GM06990 (cell line): ENCODE data around the gene IQSEC1.

Experiments used
- DNase-seq: peaks from one replicate; pipeline ENCODE4 v3.0.0-alpha.2; 2011; ENCODE audit not compliant: insufficient read length; ENCODE audit errors: extremely low read depth
- H3K27me3 ChIP-seq: replicated peaks from 2 replicates; pipeline ENCODE4 v1.6.0; 2011; ENCODE audit warnings: low read length; ENCODE audit not compliant: control insufficient read depth, insufficient read depth
- H3K36me3 ChIP-seq: 2 replicates; pipeline ENCODE4 v1.5.1; 2011; ENCODE audit warnings: low read length; ENCODE audit not compliant: control insufficient read depth, insufficient read depth
- H3K4me3 ChIP-seq: replicated peaks from 2 replicates; pipeline ENCODE4 v1.5.1; 2011; ENCODE audit warnings: low read depth, mild to moderate bottlenecking, control low read depth, low read length
- TF ChIP-seq, protein P1 (sequence below): IDR thresholded peaks from 2 replicates; pipeline ENCODE4 v1.5.1; 2011; ENCODE audit warnings: low read length, control low read depth, mild to moderate bottlenecking, inconsistent platforms; ENCODE audit not compliant: insufficient read depth, poor library complexity, severe bottlenecking

Gene IQSEC1

DNA sequence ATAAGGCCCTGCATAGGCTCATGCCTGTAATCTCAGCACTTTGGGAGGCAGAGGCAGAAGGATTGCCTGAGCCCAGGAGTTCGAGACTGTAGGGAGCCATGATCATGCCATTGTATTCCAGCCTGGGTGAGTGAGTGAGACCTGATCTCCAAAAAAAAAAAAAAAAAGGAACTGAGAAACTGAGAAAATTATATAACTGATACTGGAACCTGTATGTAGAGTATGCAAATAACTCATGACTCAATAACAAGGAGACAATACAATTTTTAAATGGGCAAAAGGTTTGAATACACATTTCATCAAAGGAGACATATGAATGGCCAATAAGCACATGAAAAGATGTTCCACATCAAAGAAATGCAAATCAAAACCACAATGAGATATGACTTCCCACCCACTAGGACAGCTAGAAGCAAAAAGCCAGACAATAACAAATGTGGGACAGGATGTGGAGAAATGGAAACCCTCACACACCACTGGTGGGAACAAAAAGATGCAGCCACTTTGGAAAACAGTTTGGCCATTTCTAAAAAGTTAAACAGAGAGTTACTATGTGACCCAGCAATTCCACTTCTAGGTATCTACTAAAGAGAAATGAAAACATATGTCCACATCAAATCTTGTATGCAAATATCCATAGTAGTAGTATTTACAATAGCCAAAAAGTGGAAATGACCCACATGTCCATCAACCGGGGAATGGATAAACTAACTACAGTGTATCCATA is 70.7 kb downstream of the IQSEC1 start:
- H3K36me3 ChIP-seq = peaks cover 10% of the 10 kb centered on the region
- DNase-seq = peak; percentile 83
- H3K27me3 ChIP-seq = no peaks in the 10 kb centered on the region
- TF ChIP-seq, protein P1, sequence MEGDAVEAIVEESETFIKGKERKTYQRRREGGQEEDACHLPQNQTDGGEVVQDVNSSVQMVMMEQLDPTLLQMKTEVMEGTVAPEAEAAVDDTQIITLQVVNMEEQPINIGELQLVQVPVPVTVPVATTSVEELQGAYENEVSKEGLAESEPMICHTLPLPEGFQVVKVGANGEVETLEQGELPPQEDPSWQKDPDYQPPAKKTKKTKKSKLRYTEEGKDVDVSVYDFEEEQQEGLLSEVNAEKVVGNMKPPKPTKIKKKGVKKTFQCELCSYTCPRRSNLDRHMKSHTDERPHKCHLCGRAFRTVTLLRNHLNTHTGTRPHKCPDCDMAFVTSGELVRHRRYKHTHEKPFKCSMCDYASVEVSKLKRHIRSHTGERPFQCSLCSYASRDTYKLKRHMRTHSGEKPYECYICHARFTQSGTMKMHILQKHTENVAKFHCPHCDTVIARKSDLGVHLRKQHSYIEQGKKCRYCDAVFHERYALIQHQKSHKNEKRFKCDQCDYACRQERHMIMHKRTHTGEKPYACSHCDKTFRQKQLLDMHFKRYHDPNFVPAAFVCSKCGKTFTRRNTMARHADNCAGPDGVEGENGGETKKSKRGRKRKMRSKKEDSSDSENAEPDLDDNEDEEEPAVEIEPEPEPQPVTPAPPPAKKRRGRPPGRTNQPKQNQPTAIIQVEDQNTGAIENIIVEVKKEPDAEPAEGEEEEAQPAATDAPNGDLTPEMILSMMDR = no peak
- no peak overlapping the region; the same call in 1 of the 2 replicates for H3K4me3 ChIP-seq

DNA sequence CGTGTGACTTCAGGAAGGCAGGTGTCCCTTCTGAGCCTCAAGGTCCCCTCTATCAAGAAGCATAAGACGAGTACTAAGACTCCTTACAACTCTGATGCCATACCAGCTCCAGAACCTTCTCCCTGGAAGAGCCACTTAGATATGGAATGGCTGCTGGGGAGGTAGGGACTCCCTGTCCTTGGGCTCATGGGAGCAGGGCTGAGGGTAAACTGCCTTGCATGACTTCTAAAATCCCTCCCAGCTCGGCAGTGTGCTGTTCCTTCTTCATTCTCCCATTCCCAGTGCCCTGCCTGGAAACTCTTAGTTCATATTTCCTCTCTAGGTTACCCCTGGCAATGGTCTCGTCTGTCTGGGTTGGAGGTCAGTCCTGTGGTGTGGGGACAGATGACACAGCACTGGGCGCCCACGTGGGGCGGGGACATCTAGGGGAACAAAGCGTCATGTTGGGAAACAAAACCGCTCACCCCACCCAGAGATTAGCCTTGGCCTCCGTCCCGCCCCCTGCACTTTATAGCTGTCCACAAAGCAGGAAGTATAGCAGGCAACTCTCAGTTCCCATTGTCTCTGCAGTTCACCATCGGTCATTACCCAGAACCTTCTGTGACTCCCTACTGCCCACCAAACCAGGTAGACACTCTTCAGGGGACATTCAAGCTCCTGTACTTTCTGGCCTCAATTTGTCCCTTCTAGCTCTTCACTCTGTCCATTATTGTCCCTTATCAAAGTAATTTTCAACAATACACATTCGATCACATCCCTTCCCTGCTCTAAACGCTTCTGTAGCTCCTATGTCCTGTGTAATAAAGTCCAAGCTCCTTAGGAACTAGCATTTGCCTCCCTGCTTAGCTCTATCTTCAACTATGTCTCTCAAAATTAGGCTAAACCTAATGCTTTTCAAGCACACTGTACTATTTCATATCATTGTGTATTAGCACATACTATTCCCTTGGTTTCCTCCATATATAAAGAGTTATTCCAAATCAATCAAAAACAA is 73.8 kb downstream of the IQSEC1 start:
- no peak overlapping the region for H3K4me3 ChIP-seq
- no peaks in the 10 kb centered on the region for H3K27me3 ChIP-seq
- DNase-seq = peak; percentile 80
- TF ChIP-seq, protein P1 = no peak
- H3K36me3 ChIP-seq = peaks cover 6% of the 10 kb centered on the region

DNA sequence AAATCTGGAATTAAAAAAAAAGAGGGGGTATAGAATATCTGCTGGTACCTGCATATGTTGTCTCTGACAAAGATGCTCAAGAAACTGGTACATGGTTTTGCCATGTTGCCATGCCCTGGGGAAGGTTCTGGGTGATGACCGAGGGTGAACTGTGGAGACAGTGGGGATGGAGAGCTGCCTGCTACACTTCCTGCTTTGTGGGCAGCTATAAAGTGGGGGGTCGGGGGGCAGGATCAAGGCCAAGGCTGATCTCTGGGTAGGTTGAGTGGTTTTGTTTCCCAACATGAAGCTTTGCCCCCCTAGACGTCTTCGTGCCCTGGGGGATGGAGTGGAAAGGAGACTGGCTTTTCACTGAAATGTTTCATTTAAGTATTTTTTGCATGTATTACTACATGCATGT is 74.6 kb downstream of the IQSEC1 start:
- no peak overlapping the region for H3K4me3 ChIP-seq
- no peaks in the 10 kb centered on the region for H3K27me3 ChIP-seq
- H3K36me3 ChIP-seq = peaks cover 4% of the 10 kb centered on the region
- no peak for DNase-seq
- TF ChIP-seq, protein P1 = no peak

DNA sequence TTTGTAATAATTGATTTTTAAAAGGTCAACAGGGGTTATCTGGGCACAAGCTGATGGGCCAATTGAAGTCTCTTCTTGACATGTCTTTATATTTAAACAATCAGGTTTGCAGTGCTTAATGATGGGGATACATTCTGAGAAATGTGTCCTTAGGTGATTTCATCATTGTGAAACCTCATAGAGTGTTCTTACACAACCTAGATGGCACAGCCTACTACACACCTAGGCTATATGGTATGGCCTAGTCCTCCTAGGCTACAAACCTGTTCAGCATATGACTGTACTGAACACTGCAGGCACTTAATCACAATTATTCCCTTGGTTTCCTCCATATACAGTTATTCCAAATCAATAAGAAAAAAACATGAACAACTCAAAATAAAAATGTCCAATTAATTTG is 75.8 kb downstream of the IQSEC1 start:
- no peak for DNase-seq
- Histone ChIP-seq H3K4me3 (no peak overlapping the region), H3K27me3 (no peaks in the 10 kb centered on the region), H3K36me3 (peaks cover 4% of the 10 kb centered on the region)
- TF ChIP-seq, protein P1 = no peak

DNA sequence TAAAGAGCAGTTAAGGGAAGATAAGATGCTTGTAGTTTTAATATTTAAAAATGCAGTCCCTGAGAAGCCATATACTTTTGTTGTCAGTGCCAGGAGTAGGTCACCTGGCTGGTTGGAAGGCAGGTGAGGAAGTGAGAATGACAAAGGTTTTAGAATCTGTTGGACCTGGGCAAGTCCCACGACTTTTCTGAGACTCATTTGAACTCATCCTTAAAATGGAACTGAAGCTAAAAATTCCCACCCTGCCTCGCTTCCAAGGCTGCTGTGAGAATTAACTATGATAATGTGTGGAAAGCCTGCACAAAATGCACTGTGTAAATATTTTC is 77.1 kb downstream of the IQSEC1 start:
- no peak overlapping the region for H3K4me3 ChIP-seq
- TF ChIP-seq, protein P1 = no peak
- H3K27me3 ChIP-seq = no peaks in the 10 kb centered on the region
- H3K36me3 ChIP-seq = peaks cover 7% of the 10 kb centered on the region
- no peak for DNase-seq
